GM10266 (cell line): ENCODE results near the gene PHACTR4.
"Not testable (repeated sequence)": the region's sequence is repeated elsewhere in the genome, so short reads cannot be mapped to it uniquely, and the experiment has no call there.

Experiments
- DNase-seq: peaks from one replicate; pipeline ENCODE4 v3.0.0; 2012; ENCODE audit errors: extremely low spot score
- TF ChIP-seq, protein P1 (sequence below): IDR thresholded peaks from 2 replicates; pipeline ENCODE4 v1.5.1; 2012; ENCODE audit warnings: mild to moderate bottlenecking, low read depth; ENCODE audit not compliant: control insufficient read depth, insufficient read depth; ENCODE audit errors: missing control alignments

The PHACTR4 gene

DNA sequence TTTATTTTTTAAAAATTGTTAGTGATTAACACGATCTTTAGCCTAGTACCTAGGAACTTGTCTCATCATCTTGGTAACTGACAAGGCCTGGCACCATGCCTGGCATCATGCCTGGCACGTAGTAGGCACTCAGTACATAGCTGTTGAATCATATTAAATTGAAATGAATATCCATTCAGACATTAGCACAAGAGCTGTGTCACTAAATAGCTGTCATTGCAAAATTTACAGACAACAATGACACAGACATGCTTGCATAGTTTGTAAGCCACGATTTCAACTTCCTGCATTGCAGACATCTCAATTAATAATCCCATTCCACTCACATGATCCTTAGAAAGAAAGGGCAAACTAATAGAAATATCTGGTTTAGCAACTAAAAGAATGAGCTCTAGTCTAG is 15.4 kb upstream of the PHACTR4 start:
- DNase-seq, result no peak

DNA sequence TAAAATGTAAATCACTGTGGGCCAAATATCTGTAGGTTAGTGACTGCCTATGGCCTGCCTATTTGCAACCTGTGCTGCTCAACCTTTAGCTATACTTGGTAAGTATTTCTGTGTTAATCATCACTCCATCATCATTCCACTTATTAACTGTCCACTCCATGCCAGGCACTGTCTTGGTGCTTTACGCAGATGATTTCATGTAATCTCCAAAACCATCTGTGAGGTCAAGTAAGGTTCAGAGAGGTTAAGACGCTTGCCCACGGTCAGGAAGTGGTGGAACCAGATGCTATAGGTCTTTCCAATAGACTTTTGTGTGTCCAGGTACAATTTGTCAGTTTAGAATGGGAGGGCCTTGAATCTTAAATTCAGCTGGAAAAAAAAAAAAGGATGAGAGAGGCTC is 10.8 kb upstream of the PHACTR4 start:
- TF ChIP-seq, protein P1, sequence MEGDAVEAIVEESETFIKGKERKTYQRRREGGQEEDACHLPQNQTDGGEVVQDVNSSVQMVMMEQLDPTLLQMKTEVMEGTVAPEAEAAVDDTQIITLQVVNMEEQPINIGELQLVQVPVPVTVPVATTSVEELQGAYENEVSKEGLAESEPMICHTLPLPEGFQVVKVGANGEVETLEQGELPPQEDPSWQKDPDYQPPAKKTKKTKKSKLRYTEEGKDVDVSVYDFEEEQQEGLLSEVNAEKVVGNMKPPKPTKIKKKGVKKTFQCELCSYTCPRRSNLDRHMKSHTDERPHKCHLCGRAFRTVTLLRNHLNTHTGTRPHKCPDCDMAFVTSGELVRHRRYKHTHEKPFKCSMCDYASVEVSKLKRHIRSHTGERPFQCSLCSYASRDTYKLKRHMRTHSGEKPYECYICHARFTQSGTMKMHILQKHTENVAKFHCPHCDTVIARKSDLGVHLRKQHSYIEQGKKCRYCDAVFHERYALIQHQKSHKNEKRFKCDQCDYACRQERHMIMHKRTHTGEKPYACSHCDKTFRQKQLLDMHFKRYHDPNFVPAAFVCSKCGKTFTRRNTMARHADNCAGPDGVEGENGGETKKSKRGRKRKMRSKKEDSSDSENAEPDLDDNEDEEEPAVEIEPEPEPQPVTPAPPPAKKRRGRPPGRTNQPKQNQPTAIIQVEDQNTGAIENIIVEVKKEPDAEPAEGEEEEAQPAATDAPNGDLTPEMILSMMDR, result no peak

More for the DNA sequence above, 15.4 kb upstream of the PHACTR4 start:
- TF ChIP-seq, protein P1, result no peak

DNA sequence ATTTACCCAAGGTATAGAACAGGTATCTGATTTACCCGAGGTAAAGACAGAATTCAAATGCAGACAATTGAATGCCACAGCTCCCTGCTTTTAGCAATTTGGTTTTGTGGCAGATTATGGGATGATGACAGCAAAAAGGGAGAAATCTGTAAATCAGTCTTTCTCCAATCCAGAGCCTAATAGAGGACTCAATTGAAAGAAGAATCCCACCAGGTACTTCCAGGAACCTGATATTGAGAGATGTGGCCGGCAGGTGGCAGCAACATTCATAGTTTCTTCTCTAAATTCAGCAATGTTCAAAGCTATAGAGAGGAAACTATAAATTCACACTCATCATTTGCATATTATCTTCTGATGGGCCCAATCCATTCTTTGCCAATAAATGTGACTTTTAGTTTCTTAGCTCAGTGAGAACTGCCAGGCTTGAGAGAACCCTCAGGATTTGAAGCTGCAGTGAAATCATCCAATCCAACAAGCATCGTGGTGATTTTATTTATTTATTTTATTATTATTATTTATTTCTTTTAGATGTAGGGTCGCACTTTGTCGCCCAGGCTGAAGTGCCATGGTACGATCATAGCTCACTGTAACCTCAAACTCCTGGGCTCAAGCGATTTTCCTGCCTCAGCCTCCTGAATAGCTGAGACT is 9.8 kb upstream of the PHACTR4 start:
- TF ChIP-seq, protein P1, result peak; percentile 79
- peak; percentile 60 for DNase-seq

More for the DNA sequence above, 10.8 kb upstream of the PHACTR4 start:
- DNase-seq, result no peak

DNA sequence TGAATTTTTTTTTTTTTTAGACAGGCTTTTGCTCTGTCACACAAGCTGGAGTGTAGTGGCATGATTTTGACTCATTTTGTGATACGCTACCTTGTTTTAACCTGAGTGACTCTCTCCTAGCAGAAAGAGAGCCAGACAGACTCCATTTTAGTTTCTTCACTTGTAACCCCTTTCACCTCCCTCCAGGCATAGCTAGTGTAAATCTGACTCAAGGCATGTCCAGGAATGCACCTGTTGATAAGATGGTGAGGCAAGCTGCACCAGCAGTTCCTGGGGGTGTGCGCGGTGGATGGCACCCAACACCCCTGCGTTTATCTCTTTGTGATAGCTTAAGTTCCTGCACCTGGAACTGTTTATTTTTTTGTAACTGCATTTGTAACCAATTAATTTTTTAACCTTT is 4.7 kb upstream of the PHACTR4 start:
- TF ChIP-seq, protein P1, result no peak
- no peak for DNase-seq

DNA sequence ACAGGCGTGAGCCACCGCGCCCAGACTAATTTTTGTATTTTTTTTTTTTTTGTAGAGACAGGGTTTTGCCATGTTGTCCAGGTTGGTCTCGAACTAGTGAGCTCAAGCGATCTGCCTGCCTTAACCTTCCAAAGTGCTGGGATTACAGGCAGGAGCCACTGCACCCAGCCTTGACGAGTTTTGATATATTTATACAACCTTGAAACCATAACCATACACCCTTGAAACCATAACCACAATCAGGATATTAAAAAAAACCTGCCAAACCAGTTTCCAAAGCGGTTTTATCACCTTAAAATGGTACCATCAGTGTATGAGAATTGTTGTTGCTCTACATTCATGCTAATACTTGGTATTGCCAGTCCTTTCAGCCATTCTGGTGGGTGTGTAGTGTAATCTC is 3.7 kb upstream of the PHACTR4 start:
- no peak for DNase-seq
- TF ChIP-seq, protein P1, result no peak

DNA sequence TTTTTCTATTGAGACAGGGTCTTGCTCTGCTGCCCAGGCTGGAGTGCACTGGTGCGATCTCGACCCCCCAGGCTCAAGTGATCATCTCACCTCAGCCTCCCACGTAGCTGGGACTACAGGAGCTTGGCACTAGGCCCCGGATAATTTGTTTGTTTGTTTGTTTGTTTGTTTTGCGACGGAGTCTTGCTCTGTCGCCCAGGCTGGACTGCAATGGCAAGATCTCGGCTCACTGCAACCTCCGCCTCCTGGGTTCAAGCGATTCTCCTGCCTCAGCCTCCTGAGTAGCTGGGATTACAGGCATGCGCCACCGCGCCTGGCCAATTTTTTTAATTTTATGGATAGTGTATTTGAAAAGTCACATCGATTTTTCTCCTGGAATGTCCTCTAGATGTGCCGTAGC is 932 bp upstream of the PHACTR4 start:
- DNase-seq, result not testable (repeated sequence)

DNA sequence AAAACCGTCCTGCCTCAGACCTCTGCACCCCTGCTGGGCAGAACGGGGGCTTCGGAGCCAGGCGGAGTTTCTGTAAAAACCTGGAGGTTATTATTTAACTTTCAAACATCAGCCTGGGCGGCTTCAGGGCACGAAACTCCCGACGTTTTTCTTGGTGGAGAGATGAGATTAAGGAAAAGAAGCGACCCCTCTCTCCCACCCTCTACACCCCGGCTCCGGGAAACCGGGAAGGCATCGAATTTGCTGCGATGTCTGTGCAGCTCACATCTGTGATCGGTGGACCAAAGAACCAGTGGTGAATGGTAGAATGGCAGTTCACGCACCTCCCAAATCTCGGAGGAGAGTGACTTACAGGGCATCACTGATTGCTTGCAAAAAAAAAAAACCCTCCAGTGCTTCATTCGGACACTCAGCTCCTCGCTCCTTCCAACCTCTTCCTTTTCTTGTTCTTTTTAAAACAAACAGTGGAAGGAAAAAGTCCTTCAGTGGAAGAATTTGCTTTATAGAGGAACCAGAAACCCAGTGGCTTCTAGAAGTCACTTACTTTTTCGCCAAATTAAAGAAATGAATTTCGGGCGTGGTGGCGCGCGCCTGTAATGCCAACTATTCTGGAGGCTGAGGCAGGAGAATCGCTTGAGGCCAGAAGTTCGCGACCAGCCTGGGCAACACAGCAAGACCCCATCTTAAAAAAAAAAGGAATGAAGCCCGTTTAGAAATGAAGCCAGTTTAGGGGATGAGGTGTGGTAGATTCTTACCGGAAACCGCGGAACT is 884 bp downstream of the PHACTR4 start:
- DNase-seq, result peak; percentile 55
- TF ChIP-seq, protein P1, result no peak
